Right lung (tissue), 5 donors: ENCODE data around the gene KAT2B. TPM values are rescaled to one million over a fixed set of nuclear protein-coding genes. Genes with fewer than 3 reads are reported as not detected.

Experiments used
- DNase-seq, 2 donors: peaks; one replicate each; pipeline ENCODE4 v3.0.0-alpha.2; 2013
- polyA plus RNA-seq, 5 donors: library from polyadenylated mRNA; unstranded; fragments of 120-200 nt; gene quantifications; one replicate each; pipeline versions ENCODE4 v1.2.1 to v1.2.3, GENCODE V29; 2013; ENCODE audit warnings: inconsistent platforms in 1 of 5, low replicate concordance in 1 of 5; ENCODE audit not compliant: insufficient read length in 5 of 5, insufficient read depth in 1 of 5

Gene KAT2B
- polyA plus RNA-seq, 5 donors = 29.3 to 48.7 (median 40.9) TPM

DNA sequence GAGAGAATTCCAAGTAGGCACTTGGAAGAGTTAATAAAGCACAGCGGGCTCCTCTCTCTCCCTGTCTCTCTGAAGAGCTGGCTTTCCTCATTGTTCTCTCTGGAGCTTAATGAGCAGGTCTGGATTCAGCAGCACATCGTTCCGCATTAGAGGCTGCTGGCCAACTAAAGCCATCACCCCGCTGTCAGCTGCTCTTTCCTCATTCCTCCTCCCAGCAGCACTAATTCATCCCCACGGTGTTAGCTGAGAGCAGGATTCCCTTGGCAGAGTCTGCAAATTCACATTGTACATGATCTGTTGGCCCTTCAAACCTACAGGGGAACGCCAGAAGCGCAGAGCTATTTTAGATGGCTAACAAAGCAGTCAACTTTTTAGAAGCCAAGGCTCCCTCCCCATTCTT, 101.6 kb downstream of the KAT2B start:
- peak; percentile 77 to 79 for DNase-seq

GRCh38 chr3:20142517-20142916, 102.3 kb downstream of the KAT2B start:
- DNase-seq = no peak

GRCh38 chr3:20143519-20143918, 103.3 kb downstream of the KAT2B start:
- DNase-seq = no peak

DNA sequence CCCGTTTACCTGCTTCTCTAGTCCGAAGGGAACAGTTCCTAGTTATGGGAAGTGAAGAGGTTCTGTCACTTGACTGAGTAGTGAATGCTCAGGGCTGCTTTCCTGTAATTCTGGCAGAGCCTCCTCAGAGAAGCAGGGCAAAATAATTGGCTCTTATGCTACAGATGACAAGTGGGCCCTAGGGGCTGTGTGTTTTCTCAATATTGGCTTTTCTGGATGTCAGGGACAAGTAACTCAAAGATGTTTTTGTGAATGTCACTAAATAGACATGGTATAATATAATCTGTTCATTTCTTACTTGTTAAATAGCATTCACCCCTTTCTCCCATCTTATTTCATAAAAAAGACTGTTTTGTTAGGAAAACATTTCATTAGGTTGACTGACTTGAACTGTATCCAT, 105.6 kb downstream of the KAT2B start:
- DNase-seq = no peak

- DNase-seq = no peak
Observed at GRCh38 chr3:20146301-20146700, 106.1 kb downstream of the KAT2B start.

GRCh38 chr3:20147361-20147760, 107.1 kb downstream of the KAT2B start:
- peak; percentile 70 to 71 for DNase-seq

DNA sequence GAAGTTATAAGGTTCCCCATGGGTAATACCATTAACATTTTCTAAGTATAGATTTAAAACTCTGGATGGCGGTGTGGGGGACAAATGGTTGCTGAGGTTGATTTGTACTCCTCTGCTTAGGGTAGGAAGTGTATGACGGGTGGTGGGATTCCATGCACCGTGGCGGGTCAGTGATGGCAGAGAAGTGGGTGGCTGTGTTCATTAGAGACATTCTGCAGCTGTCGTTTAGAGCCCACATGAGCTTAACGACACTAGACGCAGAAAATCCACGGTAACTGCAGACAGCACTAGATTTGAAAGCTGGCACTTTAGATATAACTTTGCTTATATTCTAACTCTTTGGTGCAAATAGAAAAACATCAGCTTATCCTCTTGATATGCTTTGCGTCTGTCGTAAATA, 108.2 kb downstream of the KAT2B start:
- no peak for DNase-seq

- no peak for DNase-seq
Observed at GRCh38 chr3:20154078-20154477, 113.8 kb downstream of the KAT2B start.

DNA sequence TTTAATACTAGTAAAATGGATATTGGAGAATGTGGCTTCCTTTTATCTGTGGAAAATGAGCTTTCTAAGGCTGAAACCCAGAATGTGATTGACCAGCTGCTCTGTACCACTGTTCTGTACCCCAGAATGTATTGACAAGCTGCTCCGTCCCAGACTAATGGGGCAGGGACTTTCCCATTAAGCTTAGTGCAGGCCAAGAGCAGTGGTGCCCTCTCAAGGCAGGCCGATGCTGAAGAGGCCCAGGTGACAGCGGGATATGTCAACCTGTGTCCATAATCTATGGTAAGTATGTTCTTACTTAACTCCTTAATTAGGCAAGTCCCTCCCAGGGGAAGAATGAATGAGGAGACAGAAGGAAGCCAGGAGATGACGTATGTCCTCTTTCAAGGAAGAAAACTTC, 114.7 kb downstream of the KAT2B start:
- no peak for DNase-seq

GRCh38 chr3:20160230-20160629, 120.0 kb downstream of the KAT2B start:
- no peak for DNase-seq

GRCh38 chr3:20161714-20162113, 121.5 kb downstream of the KAT2B start:
- no peak for DNase-seq

- DNase-seq = no peak
Observed at GRCh38 chr3:20173844-20174410, 133.7 kb downstream of the KAT2B start.

DNA sequence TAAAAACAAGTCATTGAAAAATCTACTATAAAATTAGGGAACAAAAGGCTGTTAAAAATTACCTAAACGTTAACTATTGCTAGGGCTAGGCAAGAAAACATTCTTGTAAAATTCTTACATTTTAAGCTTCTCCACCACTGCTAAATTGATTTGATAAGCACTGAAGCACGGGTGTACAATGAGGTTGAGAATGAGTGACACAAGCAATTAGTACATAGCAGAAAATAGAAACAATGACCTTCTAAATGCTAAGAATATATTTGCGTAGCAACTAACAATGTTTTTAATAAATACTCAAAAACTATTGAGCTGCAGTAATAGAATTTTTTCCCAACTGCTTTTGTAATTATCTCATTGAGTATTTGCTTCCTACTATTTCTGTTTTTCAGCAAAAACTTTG, 141.0 kb downstream of the KAT2B start:
- DNase-seq = no peak

DNA sequence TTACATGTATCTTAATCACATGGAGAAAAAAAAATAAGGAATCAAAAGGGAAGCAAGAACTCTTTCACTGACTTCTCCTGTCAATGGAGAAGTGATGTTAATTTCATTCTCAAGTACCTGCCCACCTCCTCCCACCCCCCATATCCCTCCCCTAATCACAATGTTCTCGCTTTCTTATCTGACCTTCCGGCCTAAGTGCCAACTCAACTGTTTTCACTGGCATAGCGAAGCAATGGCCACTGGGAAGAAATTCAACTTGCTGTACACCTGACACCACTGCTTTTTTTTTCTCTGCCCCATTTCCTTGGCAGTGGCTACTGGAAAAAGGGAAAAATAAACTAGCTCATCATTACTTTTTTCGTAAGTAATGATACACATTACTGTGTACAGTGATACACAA, 142.0 kb downstream of the KAT2B start:
- DNase-seq = no peak

GRCh38 chr3:20185331-20185678, 145.1 kb downstream of the KAT2B start:
- no peak for DNase-seq

DNA sequence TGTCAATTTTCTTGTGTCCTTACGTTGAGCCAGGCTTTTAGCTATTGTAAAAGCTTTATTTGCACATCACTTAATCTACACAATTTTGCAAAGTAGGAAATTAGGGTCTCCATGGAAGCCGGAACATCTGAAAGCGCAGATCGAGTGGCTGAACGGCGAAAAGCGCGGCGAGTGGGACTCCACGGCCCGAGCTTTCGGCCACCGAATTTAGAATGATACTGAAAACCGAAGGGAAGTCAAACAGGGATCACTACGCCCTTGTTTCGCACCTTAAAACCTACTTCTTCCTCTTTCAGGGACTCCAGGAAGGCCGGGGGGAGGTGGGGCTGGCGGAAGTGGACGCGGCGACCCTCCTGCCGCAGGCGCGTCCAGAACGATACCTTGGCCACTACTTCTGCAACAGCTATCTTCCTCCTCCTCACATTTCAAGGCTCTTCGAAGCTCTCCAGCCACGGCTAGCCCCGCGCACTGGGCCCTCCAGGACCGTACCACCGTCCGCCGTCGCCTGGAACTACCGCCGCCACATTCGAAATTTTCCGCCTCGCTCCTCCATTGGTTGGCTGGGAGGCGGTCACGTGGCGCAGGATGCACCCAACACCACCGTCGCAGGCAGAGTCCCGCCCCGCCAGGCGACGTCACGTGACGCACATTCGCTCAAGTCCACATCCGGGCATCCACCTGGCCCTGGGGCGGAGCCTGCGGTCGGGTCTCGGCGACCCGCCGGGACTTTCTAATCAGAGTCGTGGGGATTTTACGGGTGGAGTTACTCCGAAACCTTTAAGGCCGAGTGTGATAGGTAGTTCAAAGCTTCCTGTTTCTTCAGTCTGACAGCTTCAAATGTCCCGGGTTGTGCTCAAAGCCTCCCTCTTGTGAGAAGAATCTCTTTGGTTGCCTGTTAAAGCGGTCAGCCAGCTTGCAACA, 145.7 kb downstream of the KAT2B start, which contains the start of gene SGO1:
Gene SGO1, minus strand, starts transcription at position 528 of the 921 bp plus-strand sequence. CDS start 2,179 bp downstream, outside the sequence.
- peak; percentile 98 for DNase-seq

DNA sequence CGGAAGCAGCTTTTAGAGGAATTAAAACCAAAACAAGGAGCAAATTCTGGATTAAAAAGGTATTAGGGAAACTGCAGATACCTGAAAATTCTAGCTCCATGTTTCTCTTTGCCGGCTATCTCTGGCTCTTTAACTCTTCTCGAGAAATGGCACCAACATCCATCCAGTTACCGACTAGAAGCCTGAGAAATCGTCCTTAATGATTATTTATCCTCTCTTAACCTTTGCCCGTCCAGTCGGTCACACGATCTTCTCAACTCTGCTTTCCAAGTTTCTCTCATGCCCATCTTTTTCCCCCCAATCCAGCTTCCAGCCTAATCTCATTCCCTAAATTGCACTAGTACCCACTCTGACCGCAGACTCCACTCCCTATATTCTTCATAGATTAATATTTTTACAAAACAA, 146.4 kb downstream of the KAT2B start:
- no peak for DNase-seq

- no peak for DNase-seq
Observed at GRCh38 chr3:20190991-20191390, 150.7 kb downstream of the KAT2B start.

GRCh38 chr3:20194793-20195460, 154.7 kb downstream of the KAT2B start:
- no peak for DNase-seq

DNA sequence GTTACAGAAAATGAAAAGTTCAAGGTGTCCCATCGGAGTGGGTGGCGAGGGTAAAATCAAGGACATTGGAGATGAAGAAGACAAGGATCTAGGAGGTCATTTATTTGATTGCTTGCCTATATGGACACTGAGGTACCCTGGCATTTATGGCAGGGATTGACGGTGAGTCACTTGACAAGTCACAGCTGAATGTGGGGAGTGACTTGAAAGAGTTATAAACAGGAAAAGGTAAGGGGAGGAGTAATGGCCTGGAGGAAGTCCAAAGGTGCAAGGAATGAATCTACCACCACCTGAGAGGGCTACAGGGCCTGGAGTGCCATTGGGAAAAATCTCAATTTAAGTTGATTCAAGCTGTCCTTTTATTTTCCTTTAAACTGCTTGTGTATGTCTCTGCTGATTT, 157.5 kb downstream of the KAT2B start:
- no peak for DNase-seq

GRCh38 chr3:20201143-20201542, 160.9 kb downstream of the KAT2B start:
- peak; percentile 63 to 68 for DNase-seq
